Type B pancreatic cell (in vitro differentiated cells): ENCODE results near the gene LRRC31. TPM values are rescaled to one million over a fixed set of nuclear protein-coding genes. Genes with fewer than 3 reads are reported as not detected.

Source experiments
- DNase-seq: peaks from one replicate; pipeline ENCODE4 v3.0.0; 2021; ENCODE audit warnings: mixed read lengths; ENCODE audit not compliant: unreplicated experiment; ENCODE audit errors: extremely low spot score
- H3K27ac Mint-ChIP-seq: 2 replicates; pipeline ENCODE4 v1.8.0; 2021; ENCODE audit warnings: mild to moderate bottlenecking, mixed read lengths
- H3K27me3 Mint-ChIP-seq: 2 replicates; pipeline ENCODE4 v1.8.0; 2021; ENCODE audit warnings: mixed read lengths
- H3K36me3 Mint-ChIP-seq: 2 replicates; pipeline ENCODE4 v1.8.0; 2021; ENCODE audit warnings: mixed read lengths
- H3K4me1 Mint-ChIP-seq: one replicate; pipeline ENCODE4 v1.8.0; 2021; ENCODE audit warnings: mixed read lengths; ENCODE audit not compliant: unreplicated experiment
- H3K4me3 Mint-ChIP-seq: 2 replicates; pipeline ENCODE4 v1.8.0; 2021; ENCODE audit warnings: mild to moderate bottlenecking, mixed read lengths
- H3K9me3 Mint-ChIP-seq: 2 replicates; pipeline ENCODE4 v1.8.0; 2021; ENCODE audit warnings: mixed read lengths
- total RNA-seq: library from RNA; stranded (reverse); gene quantifications from 2 replicates; pipeline ENCODE4 v1.2.1, GENCODE V29; 2021; ENCODE audit warnings: low replicate concordance
- TF ChIP-seq, protein P1 (sequence below): fragments of 200-600 bp; sonication (generic); conservative IDR thresholded peaks from 2 replicates; pipeline ENCODE4 v1.5.0; 2021; ENCODE audit warnings: antibody characterized with exemption, mild to moderate bottlenecking

Gene LRRC31
- total RNA-seq, 1 donor from 2014 or later = 1.4 TPM

DNA sequence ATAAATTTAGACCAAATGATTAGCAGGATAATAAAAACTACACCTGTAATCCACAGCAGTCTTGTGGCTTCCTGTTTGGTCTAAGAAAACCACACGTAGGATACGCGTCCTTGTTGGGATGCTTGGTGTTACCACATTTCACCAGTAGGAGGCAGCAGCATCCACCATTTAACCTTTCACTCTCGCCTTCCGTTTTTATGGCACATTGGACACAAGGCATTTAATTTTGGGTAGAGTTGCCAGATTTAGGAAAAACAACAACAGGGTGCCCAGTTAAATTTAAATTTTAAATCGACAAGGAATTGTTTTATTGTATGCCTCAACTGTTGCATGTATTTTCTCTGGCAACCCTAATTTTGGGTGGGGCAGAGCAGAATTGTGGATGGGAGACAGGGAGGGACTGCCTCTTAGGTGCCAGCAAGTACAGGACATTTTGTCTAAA lies 6.3 kb downstream of the LRRC31 start:
- Mint-ChIP-seq H3K27ac (no peak overlapping the region), H3K4me3 (no peak overlapping the region)

DNA sequence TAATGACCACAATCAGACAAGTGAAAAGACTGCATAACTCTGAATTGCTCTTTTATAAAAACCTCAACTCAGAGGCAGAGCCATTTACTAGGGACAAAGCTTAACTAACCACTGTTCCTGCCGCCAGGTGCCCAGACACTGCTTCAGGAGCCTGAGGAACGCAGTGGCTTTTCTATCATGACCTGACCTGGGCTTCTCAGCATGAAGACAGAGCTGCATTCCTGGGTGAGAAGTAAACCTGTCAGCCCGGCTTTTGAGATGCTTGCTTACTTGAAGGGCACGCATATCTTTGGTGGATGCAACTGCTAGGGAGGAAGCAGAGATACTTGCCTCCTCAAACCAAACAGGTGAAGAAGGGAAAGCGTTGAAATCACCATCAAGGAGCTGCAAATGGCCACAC lies 7.9 kb downstream of the LRRC31 start:
- Mint-ChIP-seq H3K27ac (peak overlapping the region; percentile 9), H3K9me3 (no peaks in the 10 kb centered on the region), H3K4me1 (no peaks in the 10 kb centered on the region), H3K27me3 (no peaks in the 10 kb centered on the region), H3K36me3 (no peaks in the 10 kb centered on the region), H3K4me3 (no peak overlapping the region)
- no peak for DNase-seq
- TF ChIP-seq, protein P1, sequence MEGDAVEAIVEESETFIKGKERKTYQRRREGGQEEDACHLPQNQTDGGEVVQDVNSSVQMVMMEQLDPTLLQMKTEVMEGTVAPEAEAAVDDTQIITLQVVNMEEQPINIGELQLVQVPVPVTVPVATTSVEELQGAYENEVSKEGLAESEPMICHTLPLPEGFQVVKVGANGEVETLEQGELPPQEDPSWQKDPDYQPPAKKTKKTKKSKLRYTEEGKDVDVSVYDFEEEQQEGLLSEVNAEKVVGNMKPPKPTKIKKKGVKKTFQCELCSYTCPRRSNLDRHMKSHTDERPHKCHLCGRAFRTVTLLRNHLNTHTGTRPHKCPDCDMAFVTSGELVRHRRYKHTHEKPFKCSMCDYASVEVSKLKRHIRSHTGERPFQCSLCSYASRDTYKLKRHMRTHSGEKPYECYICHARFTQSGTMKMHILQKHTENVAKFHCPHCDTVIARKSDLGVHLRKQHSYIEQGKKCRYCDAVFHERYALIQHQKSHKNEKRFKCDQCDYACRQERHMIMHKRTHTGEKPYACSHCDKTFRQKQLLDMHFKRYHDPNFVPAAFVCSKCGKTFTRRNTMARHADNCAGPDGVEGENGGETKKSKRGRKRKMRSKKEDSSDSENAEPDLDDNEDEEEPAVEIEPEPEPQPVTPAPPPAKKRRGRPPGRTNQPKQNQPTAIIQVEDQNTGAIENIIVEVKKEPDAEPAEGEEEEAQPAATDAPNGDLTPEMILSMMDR = no peak

More for the DNA sequence above, 6.3 kb downstream of the LRRC31 start:
- no peaks in the 10 kb centered on the region for H3K36me3 Mint-ChIP-seq
- TF ChIP-seq, protein P1 = peak; percentile 95
- no peaks in the 10 kb centered on the region for H3K9me3 Mint-ChIP-seq
- no peaks in the 10 kb centered on the region for H3K27me3 Mint-ChIP-seq
- no peak for DNase-seq
- H3K4me1 Mint-ChIP-seq = no peaks in the 10 kb centered on the region

DNA sequence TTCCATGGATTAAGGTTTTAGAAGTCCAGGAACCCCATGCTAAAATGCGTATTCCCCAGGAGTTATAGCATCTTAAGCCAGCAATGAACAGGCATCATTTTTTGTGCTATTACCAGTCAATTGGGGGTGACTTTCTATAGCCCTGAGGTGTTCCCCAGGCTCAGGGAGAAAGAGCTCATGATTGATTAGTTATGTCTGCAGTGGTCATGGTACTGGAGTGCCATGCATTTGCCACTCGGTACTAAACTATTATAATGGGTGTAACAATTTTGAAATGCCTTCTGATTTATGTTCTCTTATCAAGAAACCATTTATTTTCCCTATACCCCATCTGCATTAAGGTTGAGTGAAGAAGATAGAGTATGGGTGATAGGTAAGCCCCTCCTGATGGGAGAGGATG lies 11.9 kb downstream of the LRRC31 start:
- Mint-ChIP-seq H3K36me3 (no peaks in the 10 kb centered on the region), H3K9me3 (no peaks in the 10 kb centered on the region), H3K4me1 (no peaks in the 10 kb centered on the region), H3K27me3 (no peaks in the 10 kb centered on the region), H3K27ac (no peak overlapping the region), H3K4me3 (no peak overlapping the region)
- DNase-seq = no peak
- TF ChIP-seq, protein P1 = no peak

DNA sequence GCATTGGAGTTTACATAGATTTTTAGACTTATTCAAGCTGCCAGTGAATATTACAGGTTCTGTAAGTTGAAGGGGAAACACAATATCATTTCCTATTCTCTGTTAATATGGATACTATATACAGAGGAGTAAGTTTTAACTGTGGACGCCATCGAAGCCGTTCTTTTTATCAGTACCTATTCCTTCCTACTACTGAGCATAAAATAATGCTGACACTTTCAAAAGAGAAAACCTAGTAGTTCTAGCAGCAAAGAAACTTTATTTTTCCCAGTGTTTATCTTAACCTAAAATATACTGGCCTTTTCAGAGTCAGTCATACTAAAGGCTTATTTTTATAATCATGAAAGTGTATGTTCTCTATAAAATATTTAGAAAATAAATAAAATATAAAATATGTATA lies 14.2 kb downstream of the LRRC31 start:
- no peaks in the 10 kb centered on the region for H3K9me3 Mint-ChIP-seq
- H3K4me3 Mint-ChIP-seq = no peak overlapping the region
- TF ChIP-seq, protein P1 = no peak
- H3K4me1 Mint-ChIP-seq = no peaks in the 10 kb centered on the region
- H3K27me3 Mint-ChIP-seq = no peaks in the 10 kb centered on the region
- DNase-seq = no peak
- H3K36me3 Mint-ChIP-seq = no peaks in the 10 kb centered on the region
- no peak overlapping the region for H3K27ac Mint-ChIP-seq

DNA sequence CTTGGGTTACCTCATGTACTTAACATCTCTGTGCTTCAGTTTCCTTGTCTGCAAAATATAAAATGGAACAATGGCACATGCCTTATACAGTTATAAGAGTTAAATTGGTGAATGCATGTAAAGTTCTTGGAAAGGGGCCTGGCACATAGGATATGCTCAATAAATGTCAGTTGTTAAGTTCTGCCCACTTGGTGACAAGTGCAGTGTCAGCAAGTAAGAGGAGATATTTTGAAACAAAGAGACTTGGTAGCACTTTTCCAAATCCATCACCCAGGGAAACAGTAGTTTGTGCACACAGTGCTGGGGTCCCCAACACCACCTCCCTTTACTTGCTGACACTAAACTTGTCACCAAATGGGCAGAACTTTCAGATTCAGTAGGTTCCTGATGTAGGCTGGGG lies 19.1 kb downstream of the LRRC31 start:
- no peak for DNase-seq
- H3K4me1 Mint-ChIP-seq = no peaks in the 10 kb centered on the region
- no peaks in the 10 kb centered on the region for H3K9me3 Mint-ChIP-seq
- TF ChIP-seq, protein P1 = no peak
- H3K27ac Mint-ChIP-seq = no peak overlapping the region
- no peak overlapping the region for H3K4me3 Mint-ChIP-seq
- H3K27me3 Mint-ChIP-seq = no peaks in the 10 kb centered on the region
- H3K36me3 Mint-ChIP-seq = no peaks in the 10 kb centered on the region

DNA sequence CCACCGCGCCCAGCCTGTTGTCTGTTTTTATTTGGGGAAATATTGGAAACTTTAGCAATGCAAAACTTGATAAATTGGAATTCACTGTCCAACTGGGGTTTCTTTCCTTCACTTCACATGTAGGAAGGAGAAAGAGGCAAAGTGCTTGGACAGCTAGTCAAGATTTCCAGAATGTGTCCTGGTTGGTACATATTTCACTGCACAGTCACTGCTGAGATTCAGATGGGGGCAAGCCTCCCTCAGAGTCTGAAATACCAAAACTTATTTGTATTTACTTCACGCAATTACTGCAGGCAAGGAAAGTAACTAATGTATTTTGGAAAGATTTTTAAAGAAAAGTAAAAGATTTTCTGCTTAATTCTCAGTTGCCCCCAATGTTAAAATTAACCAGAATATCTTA lies 21.0 kb downstream of the LRRC31 start:
- Mint-ChIP-seq H3K27ac (no peak overlapping the region), H3K27me3 (no peaks in the 10 kb centered on the region), H3K4me1 (no peaks in the 10 kb centered on the region), H3K36me3 (no peaks in the 10 kb centered on the region), H3K9me3 (no peaks in the 10 kb centered on the region), H3K4me3 (no peak overlapping the region)
- no peak for DNase-seq
- TF ChIP-seq, protein P1 = no peak
